Fibroblast of skin of back (primary cell): ENCODE data around the gene YES1.
A peak's percentile ranks its signal among the peaks of the same experiment; 100 is the strongest.
"Not testable (repeated sequence)": the region's sequence is repeated elsewhere in the genome, so short reads cannot be mapped to it uniquely, and the experiment has no call there.

Experiments used
- DNase-seq: peaks from one replicate; pipeline ENCODE4 v3.0.0-alpha.2; 2013

YES1 gene

DNA sequence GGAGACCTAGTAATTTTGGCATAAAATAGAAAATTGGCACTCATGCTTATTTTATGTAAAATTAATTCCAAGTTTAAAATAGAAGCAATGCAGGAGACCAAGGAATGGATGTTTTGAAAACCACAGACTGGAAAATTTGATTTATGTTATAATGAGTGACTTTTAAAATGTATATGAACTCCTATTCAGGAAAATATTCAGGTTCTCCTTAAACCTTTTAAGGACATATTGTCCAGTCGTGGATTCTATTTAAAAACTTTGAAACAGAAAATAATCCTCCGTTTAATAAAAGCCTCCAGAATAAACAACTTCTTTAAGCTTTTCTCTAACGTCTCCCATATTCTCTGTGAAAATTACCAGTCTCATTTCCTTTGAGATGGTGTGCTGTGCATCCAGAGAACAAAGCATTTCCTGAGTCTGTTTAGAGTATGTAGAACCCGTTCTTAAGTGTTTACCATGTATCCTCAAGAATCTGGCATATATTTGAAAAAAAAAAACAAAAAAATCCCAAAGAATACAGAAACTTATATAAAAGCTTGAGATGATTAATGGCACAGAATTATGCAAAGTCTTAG, 8.6 kb upstream of the YES1 start:
- no peak for DNase-seq

DNA sequence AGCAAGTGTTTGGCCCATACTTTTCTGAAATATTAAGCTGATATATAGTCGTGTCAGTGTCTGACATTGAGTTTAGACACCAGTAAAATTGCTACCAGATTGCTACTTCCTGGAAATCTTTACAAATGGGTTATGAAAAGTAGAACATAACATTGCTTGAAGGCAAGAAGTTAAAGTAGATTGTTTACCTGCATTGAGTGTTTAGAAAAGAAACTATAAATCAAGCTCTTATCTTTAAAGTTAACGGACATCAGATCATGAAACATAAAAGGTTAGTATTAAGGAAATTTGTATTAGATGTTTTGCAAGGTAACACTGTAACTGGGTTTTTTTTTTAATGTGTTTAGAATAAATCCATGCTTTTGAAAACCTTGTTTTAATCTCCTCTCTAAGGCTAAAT, 4.8 kb upstream of the YES1 start:
- DNase-seq, result no peak

GRCh38 chr18:816088-816653, 4.1 kb upstream of the YES1 start:
- no peak for DNase-seq

- no peak for DNase-seq
Measured at GRCh38 chr18:815353-815752, 3.3 kb upstream of the YES1 start.

GRCh38 chr18:814300-815084, 2.5 kb upstream of the YES1 start:
- DNase-seq, result no peak

DNA sequence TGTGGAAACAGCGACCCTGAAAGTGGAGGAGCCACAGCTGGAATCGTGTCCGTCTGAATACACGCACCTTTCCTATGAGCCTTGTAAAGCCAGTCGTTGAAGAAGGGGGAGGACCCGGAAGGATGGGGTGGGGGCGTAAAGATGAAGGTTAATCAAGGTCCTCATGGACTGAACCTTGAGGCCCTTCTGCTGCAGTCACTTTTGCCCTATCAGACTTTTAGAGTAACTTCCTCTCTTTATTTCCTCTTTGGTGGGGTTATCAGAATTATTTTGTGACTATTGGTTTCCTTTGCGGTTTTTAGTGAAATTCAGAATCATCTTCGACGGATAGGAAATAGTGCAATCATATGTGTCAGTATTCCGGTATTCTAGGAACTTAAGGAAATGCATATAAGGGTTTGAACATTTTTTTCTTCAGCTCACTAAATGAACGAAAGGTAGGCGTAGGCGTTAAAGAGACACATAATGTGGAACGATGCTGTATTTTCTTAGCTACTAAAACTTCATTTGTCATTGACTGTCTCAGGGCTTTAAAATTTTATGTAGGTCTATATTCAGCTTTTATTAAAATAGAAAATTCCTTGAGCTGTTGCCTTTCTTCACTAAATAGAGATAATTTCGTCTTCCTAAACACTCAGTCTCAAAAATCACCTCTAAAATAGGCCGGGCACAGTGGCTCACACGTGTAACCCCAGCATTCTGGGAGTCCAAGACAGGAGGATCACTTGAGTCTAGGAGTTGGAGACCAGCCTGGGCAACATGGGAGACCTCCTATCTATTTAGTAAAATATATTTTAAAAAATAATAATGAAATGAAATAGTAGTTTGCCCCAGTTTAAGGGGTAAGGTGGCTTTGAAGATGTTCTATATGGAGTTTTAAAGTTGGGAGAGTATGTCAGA, 1.4 kb upstream of the YES1 start:
- no peak for DNase-seq

GRCh38 chr18:812376-813171, 532 bp upstream of the YES1 start:
- peak; percentile 87 for DNase-seq

DNA sequence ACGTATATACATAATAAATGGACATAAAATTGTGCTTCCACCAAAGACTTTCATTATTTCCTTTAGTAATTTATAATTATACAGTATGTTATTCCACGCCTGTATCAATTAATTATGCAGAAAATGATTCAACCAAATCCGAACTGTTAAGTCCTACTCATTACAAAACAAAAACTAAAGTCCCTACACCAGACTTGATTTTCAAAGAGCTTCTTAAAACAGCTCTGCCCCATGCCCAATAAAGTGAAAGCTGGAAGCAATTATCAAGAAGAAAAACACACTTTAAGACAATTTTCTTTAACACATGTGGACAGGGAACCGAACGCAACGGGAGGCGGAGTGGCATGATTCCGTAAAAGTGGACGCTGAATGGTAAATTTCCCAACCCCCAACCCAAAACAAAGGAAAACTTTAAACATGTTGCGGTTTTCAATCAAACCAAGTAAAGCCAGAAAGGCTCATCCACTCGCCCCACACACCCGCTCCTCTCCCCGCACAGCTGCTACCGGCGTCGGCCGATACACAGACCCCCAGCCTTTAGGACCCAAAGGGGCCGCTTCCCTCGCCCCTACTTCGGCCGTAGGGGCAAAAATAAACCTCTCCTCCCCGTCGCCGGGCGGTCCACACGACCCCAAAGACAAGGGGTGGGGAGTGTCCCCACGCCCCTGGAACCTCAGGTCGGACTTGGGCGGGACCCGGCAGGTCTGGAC, 705 bp downstream of the YES1 start:
- peak; percentile 16 for DNase-seq

DNA sequence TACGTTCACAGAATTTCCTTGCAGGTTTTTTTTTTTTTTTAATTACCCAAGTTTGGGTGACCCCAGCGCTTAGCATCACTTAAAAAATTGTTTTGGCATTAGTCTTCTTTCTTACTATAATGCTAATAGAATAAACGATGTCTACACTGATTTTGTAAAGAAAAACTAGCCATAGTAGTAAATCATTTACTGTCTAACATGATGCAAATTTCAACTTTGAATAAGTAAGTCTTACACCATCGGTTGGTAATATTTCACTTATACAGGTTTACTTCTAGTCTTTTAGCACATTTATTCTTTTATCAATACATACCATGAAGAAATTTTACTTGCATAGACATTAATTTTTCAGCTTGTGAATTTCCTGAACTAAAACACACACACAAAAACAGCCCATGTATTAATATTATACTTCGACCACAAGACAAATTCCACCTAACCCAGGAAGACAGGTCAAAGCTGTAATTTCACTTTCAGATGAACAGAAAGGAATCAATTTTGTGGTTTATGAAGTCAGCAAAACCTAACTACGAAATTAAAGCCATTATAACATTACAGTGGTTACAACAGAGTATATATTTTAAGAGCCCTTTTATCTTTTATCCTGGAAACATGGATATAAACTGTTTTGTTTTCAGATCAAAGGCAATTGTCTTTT, 1.9 kb downstream of the YES1 start:
- no peak for DNase-seq

GRCh38 chr18:809228-809627, 2.8 kb downstream of the YES1 start:
- not testable (repeated sequence) for DNase-seq

DNA sequence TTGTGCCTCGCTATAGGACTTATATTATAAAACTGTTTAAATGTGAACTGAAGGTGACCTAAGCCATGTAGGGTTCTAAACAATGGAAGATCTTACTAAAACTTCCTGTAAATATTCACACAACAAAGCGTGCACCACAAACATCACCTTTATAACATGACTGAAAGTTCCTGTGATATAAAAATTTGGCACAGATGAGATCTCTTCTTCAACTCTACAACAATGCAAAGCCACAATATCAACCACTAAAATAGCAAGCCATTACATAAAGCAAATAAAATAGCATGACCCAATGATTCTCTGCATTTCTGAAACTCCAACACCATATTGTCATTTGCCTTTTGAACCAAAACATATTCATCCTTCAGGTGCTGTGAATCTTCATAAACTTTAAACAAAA, 3.5 kb downstream of the YES1 start:
- peak; percentile 17 for DNase-seq

GRCh38 chr18:808086-808485, 4.0 kb downstream of the YES1 start:
- DNase-seq, result no peak

GRCh38 chr18:805755-806110, 6.3 kb downstream of the YES1 start:
- no peak for DNase-seq

DNA sequence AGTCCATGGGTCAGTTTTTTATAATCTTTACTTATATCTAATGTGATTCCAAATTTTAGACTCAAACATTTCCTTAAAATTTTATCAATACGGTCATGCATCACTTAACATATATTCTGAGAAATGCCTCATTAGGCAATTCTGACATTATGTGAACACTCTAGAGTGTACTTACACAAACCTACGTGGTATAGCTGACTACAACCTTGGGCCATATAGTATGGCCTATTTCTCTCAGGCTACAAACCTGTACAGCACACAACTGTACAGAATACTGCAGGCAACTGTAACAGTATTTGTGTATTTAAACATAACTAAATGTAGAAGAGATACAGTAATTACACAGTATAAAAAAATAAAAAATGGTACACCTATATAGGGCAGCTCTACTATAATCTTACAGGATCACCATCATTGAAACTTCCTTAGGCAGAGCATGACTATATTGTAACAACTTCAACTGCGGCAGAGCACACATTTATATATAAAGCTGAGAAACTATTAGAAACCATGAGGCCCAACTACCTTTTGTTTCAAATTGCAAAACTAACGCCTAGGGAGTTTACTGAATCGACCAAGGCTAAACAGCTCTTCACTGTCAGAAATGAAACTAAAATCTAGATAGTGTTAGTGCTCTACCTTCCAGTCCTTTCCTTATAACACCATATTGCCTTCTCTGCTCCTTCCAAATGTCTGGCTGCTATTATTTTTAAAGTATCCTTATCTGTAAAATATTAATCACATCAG, 6.9 kb downstream of the YES1 start:
- no peak for DNase-seq

- DNase-seq, result no peak
Measured at GRCh38 chr18:801137-801536, 10.9 kb downstream of the YES1 start.

DNA sequence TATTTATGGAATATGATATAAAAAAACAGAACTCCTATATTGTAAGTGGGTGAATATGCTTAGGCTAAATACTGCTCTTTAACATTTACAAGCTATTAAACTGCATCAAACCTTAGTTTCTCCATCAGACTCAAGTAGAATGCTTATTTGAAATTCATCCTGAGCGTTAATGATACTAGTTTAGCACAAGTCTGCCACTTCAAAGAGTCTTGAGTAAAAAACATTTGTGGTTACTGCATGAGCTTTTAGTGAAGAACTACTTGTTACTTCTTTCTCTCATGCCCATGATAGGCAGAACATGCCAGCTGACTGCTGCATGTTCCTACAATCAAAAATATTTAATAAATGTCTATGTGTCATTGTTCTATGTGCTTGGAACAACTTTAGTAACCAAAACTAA, 12.1 kb downstream of the YES1 start:
- DNase-seq, result no peak

DNA sequence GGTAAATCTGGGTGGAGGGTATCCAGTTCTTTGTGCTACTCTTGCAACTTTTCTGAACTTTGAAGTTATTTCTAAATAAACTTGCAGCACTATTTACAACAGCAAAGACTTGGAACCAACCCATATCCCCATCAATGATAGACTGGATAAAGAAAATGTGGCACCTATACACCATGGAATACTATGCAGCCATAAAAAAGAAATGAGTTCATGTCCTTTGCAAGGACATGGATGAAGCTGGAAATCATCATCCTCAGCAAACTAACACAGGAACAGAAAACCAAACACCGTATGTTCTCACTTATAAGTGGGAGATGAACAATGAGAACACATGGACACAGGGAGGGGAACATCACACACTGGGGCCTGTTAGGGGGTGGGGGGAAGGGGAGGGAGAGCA, 16.7 kb downstream of the YES1 start:
- not testable (repeated sequence) for DNase-seq

DNA sequence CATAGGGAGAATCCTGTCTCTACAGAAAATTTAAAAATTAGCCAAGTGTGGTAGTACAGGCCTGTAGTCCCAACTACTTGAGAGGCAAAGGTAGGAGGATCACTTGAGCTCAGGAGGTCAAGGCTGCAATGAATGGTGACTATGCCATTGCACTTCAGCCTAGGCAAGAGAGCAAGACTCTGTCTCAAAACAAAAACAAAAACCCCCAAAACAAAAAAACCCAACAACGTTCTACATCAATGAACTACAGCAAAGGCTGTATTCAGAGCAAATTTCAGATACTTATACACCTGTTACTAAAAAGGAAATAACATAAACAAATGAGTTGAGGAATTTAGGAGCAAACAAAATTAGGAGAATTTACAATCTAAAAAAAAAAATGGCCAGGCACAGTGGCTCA, 22.6 kb downstream of the YES1 start:
- DNase-seq, result no peak

GRCh38 chr18:785242-785641, 26.8 kb downstream of the YES1 start:
- no peak for DNase-seq

- DNase-seq, result no peak
Measured at GRCh38 chr18:784470-785172, 27.4 kb downstream of the YES1 start.
